GM21529 (cell line): ENCODE results near the gene UPK2.

Experiments
- ATAC-seq: cut with Tn5 transposase; IDR thresholded peaks from one replicate; pipeline ENCODE4 v1.9.1; 2021; ENCODE audit not compliant: unreplicated experiment

UPK2 gene

DNA sequence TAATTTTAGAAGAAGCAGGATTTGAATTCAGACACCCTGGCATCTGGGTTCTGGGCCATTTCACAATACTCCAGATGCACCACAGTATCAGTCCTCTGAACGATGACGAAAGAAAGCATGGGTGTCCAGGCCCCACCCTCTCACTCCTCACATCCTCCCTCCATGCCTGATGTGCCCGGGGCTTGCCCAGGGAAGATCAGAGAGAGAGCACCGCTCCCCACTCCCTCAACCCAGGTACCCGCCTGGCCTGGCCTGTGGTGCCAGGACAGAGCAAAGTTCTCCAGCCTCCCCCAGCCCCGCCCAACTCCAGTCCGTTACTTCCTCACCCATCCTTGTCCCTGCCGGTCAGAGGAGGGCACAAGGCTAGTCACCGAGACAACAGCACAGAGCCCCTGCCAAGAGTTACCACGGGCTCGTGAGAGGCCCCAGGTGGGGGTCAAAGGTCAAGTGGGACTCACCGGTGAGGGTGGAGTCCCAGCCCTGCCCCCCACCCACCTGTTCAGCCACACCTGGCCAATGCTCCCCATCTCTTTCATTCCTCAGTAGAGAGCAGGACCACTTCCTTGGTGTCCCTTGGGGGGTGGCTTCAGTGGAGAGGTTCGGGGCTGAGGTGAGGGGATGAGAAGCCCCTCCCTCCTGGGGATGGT, 38.5 kb upstream of the UPK2 start:
- ATAC-seq: no peak

DNA sequence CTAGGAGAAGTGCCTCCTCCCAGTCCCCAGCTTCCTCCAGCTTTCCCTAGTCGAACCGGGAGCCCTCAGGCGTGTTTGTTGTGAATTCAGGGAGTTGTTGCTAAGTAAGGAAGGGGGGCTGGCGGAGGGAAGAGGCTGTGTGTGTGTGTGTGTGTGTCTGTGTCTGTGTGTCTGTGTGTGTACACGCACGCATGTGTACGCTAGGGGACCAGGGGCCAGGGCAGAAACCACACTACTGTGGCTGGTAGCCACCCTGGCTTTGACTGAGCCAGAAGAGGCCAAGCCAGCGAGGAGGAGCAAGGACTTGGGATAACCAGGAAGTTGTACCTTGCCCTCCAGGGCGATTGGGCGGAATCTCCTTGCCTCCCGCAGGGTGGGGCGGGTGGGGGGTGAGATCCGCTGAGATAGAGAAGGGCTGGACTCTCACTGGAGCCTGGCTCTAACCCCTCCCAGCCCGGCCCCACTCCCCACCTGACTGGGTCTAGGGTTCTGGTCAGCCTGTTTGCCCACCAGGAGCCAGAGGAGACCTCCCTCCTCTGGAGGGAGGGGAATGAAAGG, 37.9 kb upstream of the UPK2 start:
- ATAC-seq: no peak

DNA sequence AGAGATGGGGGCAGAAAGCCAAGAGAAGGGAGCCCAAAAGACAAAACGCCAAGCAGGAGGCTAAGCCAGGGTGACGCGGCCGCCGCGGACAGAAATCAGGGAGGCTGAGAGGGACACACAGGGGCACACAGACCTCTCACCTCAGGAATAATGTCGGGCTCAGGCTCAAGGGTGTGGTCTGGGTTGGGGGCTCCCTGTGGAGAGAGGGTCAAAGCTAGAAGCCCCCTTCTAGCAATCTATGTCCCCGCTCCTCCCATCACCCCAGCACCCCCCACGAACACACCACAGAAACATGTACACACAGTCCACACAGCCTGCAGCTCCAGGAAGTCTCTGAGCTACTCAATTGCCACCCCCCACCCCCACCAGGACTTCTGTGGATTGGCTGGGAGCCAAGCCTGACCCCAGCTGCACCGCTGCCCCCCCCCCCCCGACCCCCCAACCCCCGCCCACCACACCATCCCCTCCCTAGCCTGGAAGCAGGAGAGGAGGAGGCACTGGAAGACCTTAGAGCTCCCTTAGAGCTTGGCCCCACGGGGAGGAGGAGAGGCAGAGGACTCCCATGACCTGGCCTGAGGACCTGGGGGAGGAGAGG, 37.3 kb upstream of the UPK2 start:
- no peak for ATAC-seq

DNA sequence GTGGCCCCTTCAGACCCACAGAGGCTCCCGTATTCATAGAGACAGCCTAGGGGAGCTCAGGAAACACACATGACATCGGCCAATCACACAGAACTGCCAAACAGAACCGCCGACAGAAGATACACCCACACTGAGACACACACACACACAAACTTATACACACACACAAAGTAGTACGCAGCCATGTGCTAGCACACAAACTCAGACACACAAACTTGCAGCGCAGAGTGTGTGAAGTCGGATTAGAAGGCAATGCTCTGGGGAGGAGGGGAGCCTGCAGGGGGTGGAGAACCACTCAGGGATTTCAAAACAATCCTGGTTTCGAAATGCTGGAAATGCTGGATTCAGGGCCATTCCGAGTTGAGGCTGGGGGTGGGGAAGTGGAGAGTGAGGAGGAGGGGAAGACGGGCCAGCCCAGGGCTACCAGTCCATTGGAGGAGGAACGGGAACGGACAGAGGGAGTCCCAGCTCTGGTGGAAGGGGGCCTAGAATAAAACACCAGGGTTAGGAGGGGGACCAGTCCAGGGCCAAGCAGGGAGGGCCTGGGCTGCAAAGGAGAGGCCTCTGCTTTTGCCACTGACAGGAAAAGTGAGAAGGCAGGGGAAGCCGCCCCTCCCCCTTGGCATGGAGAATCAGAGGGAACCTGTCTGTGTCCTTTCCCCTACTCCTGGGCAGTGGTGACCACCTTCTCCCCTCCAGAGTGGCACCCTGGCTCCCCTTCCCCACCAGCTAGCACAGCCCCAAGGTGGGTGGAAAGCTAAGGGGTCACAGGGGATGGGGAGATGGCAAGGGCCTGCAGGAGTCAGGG, 34.8 kb upstream of the UPK2 start:
- ATAC-seq: no peak

DNA sequence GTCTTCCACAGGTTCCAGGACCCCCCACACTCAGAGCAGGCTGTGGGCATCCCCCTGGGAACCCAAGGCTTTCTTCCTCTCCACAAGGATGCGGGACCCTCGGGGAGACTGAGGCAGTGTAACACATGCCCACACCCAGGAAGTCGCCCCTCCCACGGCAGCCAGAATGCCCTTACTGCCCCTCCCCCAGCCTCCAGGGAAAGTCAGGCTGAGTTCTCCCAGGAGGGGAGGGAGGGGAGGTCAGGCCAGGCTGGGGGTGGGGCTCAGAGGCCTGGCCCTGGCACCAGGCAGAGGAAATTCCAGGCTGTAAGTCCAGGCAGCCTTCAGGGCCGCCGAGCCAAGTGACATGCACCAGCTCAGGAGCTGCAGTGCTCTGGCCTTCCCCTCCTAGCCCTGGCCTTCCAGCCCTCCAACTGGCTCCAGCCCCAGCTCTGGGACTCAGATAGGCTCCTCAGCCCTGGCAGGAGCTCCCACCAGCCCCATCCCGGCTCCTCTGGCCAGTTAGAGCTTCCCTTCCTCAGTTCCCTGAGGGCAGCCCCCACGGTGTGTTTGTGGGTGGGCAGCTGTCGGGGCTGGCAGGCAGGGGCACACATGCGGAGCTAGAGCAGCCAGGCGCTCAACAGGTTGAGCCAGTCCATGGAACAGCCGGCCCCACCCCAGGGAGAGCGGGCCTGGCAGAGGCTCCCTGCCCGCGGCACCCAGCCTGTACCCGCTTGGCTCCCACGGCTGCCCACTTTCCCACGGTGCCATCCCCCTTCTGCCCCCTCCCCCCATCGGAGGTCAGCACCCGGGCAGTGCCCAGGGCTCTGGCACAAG, 34.0 kb upstream of the UPK2 start:
- ATAC-seq: no peak

DNA sequence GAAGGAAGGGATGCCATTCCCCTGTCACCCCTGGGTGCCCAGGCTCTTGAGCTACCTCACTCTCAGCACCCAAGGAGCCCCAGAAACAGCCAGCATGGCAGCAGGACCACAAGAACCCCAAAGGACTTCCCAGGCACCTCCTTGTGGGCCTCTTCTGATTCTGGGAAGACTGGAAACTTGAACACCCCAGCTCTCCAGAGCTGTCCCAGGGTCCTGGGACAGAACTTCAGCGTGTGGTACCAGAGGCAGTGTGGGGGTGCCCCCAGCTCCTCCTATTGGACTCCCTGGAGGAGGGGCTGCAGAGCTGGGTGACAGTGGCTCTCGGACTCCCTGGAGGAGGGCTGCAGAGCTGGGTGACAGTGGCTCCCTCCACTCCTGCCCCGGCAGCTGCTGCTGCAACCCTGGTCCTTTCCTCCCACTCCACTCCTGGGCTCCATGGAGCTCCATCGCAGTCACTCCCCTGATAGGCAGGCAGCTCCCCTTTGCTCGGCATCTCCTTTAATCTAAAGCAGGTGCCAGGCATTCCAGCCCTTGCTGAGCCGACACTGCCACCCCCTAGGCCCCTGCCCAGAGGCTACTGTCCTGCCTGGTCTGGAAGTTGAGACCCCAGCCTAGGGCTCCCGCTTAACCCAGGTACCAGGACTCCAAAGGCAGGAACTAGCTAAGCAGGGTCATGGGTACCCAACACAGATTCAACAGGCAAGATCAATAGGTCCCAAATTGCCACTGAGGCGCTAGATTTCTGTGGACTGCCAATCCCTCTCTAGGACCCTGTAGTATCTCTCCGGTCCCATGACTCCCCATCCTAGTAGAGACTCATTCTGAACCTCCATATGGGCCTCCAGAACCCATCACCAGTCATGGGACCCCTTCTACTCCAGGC, 33.1 kb upstream of the UPK2 start:
- no peak for ATAC-seq

DNA sequence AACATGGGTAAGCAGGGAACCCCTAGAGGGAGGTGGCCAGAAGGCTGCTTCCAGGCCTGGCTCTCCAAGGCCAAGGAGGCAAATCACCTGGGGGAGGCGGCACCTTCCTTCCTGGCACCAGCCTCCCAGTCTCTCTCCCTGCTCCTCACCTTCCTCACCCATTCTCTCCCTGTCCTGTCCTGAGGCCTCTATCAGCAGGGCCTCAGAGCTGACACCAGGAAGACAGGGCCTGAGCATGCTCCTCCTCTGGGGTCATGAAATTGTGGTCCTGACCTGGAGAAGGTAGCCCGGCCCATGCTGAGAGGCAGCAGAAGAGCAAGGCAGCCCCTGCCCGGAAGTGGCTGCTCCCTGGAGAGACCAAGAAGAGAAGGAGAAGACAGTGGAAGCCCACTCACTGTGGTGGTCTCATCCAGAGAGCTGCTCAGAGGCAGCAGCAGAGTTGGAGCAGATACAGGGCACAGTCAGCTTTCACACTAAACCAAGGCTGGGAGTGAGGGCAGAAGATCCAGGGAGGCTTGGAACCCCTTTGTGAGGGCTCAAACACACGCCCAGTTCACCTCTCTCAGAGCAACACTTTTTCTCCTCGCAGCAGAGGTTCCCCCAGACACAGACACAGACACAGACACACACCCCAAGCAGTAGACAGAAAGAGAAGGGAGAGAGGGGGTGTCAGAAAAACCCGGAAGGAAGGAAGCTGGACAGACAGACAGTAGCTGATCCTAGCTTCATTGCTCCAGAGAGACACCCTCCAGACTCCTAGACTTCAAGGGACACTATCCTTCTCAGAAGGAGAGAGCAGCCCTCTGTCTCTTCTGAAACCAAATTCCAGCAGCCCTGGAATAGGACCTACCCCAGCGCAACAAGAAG, 32.1 kb upstream of the UPK2 start:
- no peak for ATAC-seq

DNA sequence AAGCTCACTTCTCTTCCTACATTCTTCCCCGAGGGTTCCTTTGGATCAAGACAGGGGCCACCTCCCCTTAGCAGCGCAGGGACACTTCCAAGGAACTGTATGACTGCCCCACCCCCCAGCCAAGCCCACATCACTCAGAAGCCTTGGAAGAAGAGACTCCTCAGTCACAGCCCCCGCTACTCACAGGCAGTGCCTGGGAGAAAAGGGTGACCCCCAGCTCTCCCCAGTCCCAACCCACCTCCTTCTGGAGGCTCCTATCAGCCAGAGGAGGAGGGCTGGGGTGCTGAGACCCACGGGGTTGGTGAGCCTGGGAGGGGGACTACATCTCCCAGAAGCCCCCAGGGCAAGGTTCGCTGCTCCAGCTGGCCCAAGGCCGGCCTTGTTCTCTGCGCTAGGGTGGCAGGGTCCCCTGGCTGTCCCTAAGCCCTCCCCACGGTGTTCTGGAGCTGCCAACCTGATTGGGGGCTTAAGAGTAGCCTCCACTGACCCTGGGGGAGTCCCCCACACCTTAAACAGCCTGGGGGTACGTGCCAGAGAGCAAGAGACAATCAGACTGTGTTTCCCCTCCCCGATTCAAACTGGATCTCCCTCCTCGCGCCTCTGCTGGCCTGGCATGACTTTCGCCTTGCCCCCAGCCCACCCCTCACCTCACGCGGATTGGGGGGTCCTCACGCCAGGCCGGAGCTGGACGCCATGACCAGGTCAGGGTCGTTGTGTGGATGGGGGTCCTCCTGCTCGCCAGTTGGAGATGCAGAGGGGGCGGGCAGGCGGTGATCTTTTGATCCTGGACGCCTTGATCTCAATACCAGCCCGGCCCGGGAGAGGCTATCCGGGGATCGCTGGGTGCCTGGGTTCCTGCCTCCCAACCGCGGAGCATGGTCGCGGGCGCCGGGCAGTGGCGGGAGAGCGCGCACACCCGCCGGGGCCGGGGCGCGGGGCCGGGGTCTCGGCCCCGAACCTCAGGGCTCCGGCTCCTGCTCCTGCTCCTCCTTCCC, 31.2 kb upstream of the UPK2 start:
- no peak for ATAC-seq

DNA sequence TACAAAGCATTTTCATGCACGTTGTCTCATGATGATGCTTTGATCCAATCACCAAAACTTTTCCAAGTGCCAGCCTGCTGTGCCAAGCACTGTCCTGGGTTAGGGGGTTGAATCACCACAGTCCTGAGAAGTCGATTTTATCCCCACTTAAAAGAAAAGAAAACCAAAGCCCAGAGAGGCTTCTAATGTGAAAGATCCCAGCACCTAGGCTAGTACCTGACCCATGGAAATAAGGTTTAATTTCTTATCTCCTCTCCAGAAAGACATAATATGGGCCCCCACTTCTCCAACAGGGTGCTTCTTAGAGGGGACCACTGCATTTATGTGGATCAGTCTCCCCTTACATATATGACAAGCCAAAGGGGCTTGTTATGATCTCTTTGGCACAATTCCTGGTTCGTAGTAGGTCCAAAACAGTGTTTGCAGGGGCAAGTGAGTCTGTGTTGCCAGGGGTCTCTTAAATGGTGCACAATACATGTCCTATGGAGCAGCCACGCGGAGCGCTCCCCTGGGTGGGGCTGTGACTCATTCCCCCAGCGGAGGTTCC, 28.5 kb upstream of the UPK2 start:
- ATAC-seq: no peak

DNA sequence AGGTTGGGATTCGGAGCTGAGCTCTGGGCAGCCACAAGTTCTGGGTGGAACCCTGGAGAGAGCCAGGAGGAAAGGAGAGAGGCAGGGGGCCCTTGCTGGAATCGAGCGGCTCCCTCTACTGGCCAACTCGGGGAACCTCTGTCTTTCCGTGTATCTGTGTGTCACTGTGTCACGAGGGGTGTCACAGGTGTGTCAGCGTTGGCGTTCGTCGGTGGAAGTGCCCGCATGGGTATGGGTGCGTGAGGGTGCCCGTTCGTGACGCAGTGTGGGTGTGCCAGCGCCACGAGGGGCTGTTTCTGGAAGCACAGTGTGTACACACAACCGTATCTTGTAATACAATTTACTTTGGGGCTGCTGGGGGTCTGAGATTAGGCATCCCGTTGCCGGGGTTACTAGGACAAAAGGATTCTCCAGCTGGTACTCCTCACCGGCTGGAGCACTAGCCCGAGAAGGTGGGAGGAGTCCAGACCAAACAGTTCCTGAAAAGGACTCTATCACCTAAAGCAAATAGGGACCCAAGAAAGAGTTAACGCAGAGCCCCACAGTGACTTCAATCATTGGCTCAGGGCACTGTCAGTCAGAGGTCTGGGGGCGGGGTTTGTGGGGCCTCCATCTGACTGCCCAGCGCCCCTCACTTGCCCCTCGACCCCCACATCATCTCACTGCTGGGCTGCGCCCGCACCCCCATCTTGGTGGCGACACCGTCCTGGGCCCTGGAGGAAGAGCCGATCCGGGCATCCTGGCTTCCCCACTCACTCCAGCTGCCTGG, 27.8 kb upstream of the UPK2 start:
- peak; percentile 38 for ATAC-seq

DNA sequence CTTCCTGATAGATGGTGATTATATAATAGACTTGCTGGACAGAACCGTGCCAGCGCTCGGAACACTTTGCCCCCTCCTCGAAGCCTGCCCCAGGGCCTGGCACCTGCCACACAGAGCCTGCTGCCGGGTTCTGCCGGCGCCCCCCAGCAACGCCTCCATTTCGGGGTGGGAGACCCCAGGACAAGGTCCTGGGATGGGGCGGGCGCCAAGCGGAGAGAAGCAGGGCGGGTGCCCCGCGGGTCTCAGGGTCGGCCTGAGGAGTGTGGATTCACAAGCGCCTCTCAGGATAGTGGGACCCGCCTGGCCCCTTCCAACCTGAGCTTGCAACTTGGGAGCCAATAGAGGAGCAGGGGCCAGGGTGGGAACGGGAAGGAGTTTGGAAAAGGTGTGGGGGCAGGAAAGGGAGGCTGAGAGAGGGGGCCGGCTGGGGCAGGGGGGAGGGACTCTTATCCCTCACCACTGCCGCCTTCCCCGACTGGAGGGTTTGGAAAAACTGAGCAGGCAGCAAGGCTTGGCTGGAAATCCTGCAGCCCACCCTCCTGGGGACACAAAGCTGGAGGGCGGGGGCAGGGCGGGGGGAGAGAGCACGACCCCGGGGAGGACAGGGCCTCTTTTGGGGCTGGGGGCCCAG, 27.1 kb upstream of the UPK2 start:
- peak; percentile 3 for ATAC-seq

DNA sequence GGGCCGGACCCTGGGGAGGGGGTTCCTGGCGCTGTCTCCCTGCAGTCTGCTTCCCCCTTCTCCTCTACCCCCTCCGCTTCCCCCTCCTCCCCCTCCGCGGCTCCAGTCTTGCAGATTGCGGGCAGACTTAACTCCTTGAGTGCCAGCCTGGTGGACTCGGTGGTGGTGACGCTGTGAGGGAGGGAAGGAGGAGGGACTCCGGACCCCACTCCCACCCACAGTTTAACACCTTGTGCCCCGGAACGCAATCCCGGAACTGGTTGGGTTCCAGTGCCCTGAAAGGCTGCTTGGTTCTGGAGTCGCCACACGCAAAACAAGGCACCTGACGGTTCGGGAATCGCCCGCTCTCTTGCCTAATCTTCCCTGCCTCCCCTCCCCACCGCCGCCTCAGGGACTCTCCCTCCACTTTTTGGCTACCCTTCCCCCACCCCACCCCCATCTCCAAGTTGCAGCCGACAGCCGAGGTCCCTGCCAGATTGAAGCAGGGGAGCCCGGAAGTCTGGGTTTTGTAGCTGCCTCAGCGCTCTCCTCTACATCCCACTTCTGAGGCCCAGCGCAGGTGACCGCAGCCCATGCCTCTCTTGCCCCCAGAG, 26.5 kb upstream of the UPK2 start:
- no peak for ATAC-seq

DNA sequence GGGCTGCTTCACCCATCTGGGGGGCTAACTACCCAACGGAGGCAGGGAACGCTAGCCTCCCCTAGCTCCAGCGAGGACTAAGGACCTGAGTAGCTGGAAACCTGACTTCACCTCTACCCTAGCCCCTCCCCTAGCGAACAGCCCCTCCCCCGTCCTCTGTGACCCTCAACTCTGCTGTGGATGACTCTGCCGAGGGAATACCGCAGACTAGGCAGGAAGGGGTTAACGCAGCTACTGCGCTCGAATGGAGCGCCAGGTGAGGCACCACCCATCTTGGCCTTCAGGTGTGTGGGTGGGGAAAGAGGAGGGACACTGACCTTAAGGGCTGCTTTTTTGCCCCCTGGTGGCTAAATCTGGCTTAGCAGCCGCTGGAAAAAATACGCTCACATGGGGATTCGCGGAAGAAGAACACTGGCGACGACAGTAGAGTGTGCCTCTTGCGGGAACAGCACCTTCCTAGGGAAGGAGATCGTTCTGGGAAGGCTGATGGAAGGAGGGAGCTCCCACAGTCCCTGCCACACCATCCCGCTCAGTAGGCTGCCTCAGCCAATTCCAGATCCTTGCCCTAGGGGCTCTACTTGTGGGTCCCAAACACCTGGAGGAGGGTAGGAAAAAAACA, 25.9 kb upstream of the UPK2 start:
- ATAC-seq: no peak

DNA sequence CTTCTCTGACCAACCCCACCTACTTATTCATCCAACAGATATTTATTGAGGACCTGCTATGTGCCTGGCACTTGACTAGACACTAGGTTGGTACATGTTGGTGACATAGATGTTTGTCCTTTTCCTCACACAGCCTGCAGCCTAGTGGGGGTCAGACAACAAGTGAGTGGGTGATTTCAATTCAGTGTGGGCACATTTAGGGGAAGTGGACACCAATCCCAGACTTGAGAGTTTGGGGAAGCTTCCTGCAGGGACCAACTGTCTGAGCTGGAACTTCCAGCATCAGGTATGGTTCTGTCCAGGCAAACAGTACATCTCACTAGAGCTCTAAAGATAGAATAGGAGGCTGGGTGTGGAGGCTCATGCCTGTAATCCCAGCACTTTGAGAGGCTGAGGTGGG, 24.5 kb upstream of the UPK2 start:
- no peak for ATAC-seq

DNA sequence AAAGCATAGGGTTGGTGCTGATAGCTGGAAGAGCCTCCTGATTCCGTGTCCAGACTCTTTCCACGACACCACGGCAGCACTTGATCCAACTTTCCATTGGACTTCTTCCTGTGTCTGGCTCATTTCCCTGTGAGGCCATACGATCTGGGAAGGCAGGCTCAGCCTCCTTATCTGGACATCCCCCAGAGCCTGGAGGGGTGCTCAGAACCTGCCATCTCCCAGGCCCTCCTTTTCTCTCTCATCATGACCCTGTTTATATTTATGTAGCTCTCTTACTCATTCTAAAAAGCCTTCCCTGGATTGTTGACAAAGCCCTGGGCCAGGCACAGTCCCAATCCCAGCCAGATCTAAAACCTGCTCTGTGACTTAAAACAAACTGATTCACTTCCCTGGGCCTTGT, 22.6 kb upstream of the UPK2 start:
- ATAC-seq: no peak

DNA sequence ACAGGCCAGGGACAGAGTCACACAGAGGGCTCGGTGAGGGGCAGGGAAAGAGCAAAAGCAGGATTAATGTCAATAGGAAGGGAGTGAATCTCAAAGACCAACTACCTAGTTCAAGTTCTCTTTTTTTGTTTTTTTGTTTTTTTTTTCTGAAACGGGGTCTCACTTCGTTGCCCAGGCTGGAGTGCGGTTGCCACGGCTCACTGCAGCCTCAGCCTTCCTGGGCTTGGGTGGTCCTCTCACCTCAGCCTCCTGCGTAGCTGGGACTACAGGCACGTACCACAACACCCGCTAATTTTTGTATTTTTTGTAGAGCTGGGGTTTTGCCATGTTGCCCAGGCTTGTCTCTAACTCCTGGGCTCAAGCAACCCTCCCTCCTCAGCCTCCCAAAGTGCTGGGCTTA, 20.7 kb upstream of the UPK2 start:
- ATAC-seq: no peak
